ENCODE measurements around the gene CHAF1B.
"Not testable (repeated sequence)": the region's sequence is repeated elsewhere in the genome, so short reads cannot be mapped to it uniquely, and the experiment has no call there.

DNA sequence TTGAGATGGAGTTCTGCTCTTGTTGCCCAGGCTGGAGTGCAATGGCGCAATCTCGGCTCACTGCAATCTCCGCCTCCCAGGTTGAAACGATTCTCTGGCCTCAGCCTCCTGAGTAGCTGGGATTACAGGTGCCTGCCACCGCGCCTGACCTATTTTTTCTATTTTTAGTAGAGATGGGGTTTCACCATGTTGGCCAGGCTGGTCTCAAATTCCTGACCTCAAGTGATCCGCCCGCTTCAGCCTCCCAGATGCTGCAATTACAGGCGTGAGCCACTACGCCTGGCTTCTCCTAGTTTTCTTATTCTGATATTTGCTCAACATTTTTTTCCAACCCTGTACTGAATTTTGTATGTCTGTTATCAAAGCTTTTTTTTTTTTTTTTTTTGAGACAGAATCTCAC, 2.5 kb upstream of the CHAF1B start:
- TF ChIP-seq, protein P1, sequence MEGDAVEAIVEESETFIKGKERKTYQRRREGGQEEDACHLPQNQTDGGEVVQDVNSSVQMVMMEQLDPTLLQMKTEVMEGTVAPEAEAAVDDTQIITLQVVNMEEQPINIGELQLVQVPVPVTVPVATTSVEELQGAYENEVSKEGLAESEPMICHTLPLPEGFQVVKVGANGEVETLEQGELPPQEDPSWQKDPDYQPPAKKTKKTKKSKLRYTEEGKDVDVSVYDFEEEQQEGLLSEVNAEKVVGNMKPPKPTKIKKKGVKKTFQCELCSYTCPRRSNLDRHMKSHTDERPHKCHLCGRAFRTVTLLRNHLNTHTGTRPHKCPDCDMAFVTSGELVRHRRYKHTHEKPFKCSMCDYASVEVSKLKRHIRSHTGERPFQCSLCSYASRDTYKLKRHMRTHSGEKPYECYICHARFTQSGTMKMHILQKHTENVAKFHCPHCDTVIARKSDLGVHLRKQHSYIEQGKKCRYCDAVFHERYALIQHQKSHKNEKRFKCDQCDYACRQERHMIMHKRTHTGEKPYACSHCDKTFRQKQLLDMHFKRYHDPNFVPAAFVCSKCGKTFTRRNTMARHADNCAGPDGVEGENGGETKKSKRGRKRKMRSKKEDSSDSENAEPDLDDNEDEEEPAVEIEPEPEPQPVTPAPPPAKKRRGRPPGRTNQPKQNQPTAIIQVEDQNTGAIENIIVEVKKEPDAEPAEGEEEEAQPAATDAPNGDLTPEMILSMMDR (IDR thresholded peaks at IDR 0.05; ENCODE audit: extremely low read depth in 1 of 2, insufficient read depth in 1 of 2, low read depth in 1 of 2, low read length in 2 of 2), result not testable (repeated sequence)
- not testable (repeated sequence) for TF ChIP-seq POLR2A (IDR thresholded peaks at IDR 0.05; ENCODE audit: low read depth, low read length); EZH2 (IDR thresholded peaks at IDR 0.05; ENCODE audit: borderline replicate concordance, low read depth, low read length, severe bottlenecking); JUN (IDR thresholded peaks at IDR 0.05; ENCODE audit: borderline replicate concordance, insufficient read depth, insufficient read length, low read depth)
- TF ChIP-seq, protein P2, sequence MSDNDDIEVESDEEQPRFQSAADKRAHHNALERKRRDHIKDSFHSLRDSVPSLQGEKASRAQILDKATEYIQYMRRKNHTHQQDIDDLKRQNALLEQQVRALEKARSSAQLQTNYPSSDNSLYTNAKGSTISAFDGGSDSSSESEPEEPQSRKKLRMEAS (IDR thresholded peaks at IDR 0.05; ENCODE audit: insufficient read depth, insufficient read length), result not testable (repeated sequence)
